Keratinocyte (primary cell): Measurements from ENCODE around the gene LSP1. TPM values are rescaled to one million over a fixed set of nuclear protein-coding genes. Genes with fewer than 3 reads are reported as not detected.

Source experiments
- DNase-seq: peaks from one replicate; pipeline ENCODE4 v3.0.0-alpha.2; 2011; ENCODE audit warnings: low read depth, missing footprints, low spot score
- FAIRE-seq: peaks from 2 replicates; lab custom pipeline; 2011; peaks lifted over from hg19 to GRCh38; lab: Jason Lieb, UNC
- H2AFZ ChIP-seq: 2 replicates; pipeline ENCODE4 v1.6.0; 2012; ENCODE audit warnings: low read length, control low read depth, inconsistent platforms; ENCODE audit not compliant: control insufficient read depth
- H3K27ac ChIP-seq: 2 replicates; pipeline ENCODE4 v1.5.1; 2011; ENCODE audit warnings: low read length; ENCODE audit not compliant: control insufficient read depth, insufficient read depth
- H3K27me3 ChIP-seq: 3 replicates; pipeline ENCODE4 v1.6.0; 2011; ENCODE audit warnings: low read length; ENCODE audit not compliant: control insufficient read depth, insufficient read depth; ENCODE audit errors: extremely low read depth
- H3K36me3 ChIP-seq, 2 experiments: 2 replicates in 1 of 2; 3 replicates in 1 of 2; pipeline ENCODE4 v1.5.1; 2011; ENCODE audit warnings: low read length in 2 of 2, mild to moderate bottlenecking in 1 of 2; ENCODE audit not compliant: control insufficient read depth in 2 of 2, insufficient read depth in 2 of 2; ENCODE audit errors: extremely low read depth in 1 of 2
- H3K4me1 ChIP-seq: 3 replicates; pipeline ENCODE4 v1.5.1; 2011; ENCODE audit warnings: low read length; ENCODE audit not compliant: control insufficient read depth, insufficient read depth; ENCODE audit errors: extremely low read depth
- H3K4me2 ChIP-seq: 3 replicates; pipeline ENCODE4 v1.6.0; 2011; ENCODE audit warnings: low read depth, low read length; ENCODE audit not compliant: control insufficient read depth, insufficient read depth; ENCODE audit errors: extremely low read depth
- H3K4me3 ChIP-seq, 3 experiments: fragments of 200-600 bp in 1 of 3; sonication (generic) in 1 of 3; 2 replicates in 2 of 3; 3 replicates in 1 of 3; pipeline ENCODE4 v1.5.1; 2011 to 2016; ENCODE audit warnings: low read length in 3 of 3, mild to moderate bottlenecking in 3 of 3, control low read depth in 2 of 3, inconsistent platforms in 1 of 3, low read depth in 1 of 3, mixed read lengths in 1 of 3, mixed run types in 1 of 3, moderate library complexity in 1 of 3; ENCODE audit not compliant: control insufficient read depth in 2 of 3, insufficient read depth in 2 of 3; ENCODE audit errors: extremely low read depth in 1 of 3
- H3K79me2 ChIP-seq: 2 replicates; pipeline ENCODE4 v1.6.0; 2012; ENCODE audit warnings: low read length; ENCODE audit not compliant: control insufficient read depth, insufficient read depth
- H3K9ac ChIP-seq: 3 replicates; pipeline ENCODE4 v1.6.0; 2011; ENCODE audit warnings: low read length; ENCODE audit not compliant: control insufficient read depth, insufficient read depth; ENCODE audit errors: extremely low read depth
- H3K9me1 ChIP-seq: 3 replicates; pipeline ENCODE4 v1.6.0; 2011; ENCODE audit warnings: low read length; ENCODE audit not compliant: control insufficient read depth, insufficient read depth; ENCODE audit errors: extremely low read depth
- H3K9me3 ChIP-seq: 2 replicates; pipeline ENCODE4 v1.5.1; 2012; ENCODE audit warnings: low read depth, low read length; ENCODE audit not compliant: control insufficient read depth
- H4K20me1 ChIP-seq: 3 replicates; pipeline ENCODE4 v1.6.0; 2011; ENCODE audit warnings: low read length; ENCODE audit not compliant: control insufficient read depth, insufficient read depth; ENCODE audit errors: extremely low read depth
- CTCF ChIP-seq, 3 experiments: IDR thresholded peaks in 1 of 3; conservative IDR thresholded peaks in 1 of 3; optimal IDR thresholded peaks in 1 of 3; 2 replicates in 2 of 3; 3 replicates in 1 of 3; pipeline versions ENCODE3 to v1.5.1; 2011; ENCODE audit warnings: low read length in 3 of 3, mild to moderate bottlenecking in 3 of 3, moderate library complexity in 2 of 3, control low read depth in 1 of 3, inconsistent platforms in 1 of 3; ENCODE audit not compliant: insufficient read depth in 2 of 3; ENCODE audit errors: extremely low read depth in 1 of 3
- EZH2 ChIP-seq: IDR thresholded peaks from one replicate; pipeline ENCODE4 v1.6.1; 2012; ENCODE audit warnings: inconsistent platforms, mild to moderate bottlenecking, low read length, moderate library complexity
- dilution Hi-C: fragments of 300-500 bp; cut with MboI; formaldehyde crosslinking; loops from one replicate; pipeline ENCODE4 v1.7.0; 2020; ENCODE audit warnings: low sequenced_read_pairs; ENCODE audit not compliant: extremely low pct_ligation_motif_present
- polyA plus RNA-seq, 5 experiments: library from polyadenylated mRNA; depleted of rRNA in 3 of 5; stranded (reverse) in 3 of 5; stranded (forward) in 1 of 5; unstranded in 1 of 5; fragments of >200 nt; gene quantifications; 1 replicate in 1 of 5; 2 replicates in 3 of 5; 3 replicates in 1 of 5; pipeline versions ENCODE4 v1.2.1 to v1.2.3, GENCODE V29; 2011 to 2012; ENCODE audit warnings: missing spikeins in 2 of 5, low read depth in 1 of 5, low replicate concordance in 1 of 5

LSP1 gene
- polyA plus RNA-seq, 1 donor (not counting 4 experiments of a cell fraction or from before 2014, with no cell fraction given) = 0.94 TPM

- no peaks in the 10 kb centered on the region for H4K20me1 ChIP-seq
- no peaks in the 10 kb centered on the region for H3K9me1 ChIP-seq
- H3K27ac ChIP-seq = no peak overlapping the region
- no peak for DNase-seq
- no peak for TF ChIP-seq CTCF (optimal IDR thresholded peaks at IDR 0.05 in 1 of 3, IDR thresholded peaks at IDR 0.05 in 1 of 3, conservative IDR thresholded peaks at IDR 0.05 in 1 of 3; ENCODE audit: extremely low read depth in 1 of 3, insufficient read depth in 2 of 3, low read length in 3 of 3)
- TF ChIP-seq EZH2 = no peak
- H3K9ac ChIP-seq = no peak overlapping the region
- no peak overlapping the region for H3K4me3 ChIP-seq
- dilution Hi-C loops = no loop called here
- H3K9me3 ChIP-seq = no peaks in the 10 kb centered on the region
- H3K4me1 ChIP-seq = no peaks in the 10 kb centered on the region
- FAIRE-seq = no peak
- H3K36me3 ChIP-seq = no peaks in the 10 kb centered on the region
- H3K27me3 ChIP-seq = peaks cover 3% of the 10 kb centered on the region
- H3K4me2 ChIP-seq = no peak overlapping the region
- no peaks in the 10 kb centered on the region for H3K79me2 ChIP-seq
- no peak overlapping the region for H2AFZ ChIP-seq
These were observed 39.7 kb downstream of the LSP1 start for GRCh38 chr11:1892558-1892957.

- FAIRE-seq = no peak
- TF ChIP-seq CTCF (optimal IDR thresholded peaks at IDR 0.05 in 1 of 3, IDR thresholded peaks at IDR 0.05 in 1 of 3, conservative IDR thresholded peaks at IDR 0.05 in 1 of 3; ENCODE audit: extremely low read depth in 1 of 3, insufficient read depth in 2 of 3, low read length in 3 of 3) (no peak), EZH2 (no peak)
- no peak overlapping the region for H3K4me2 ChIP-seq
- H3K9ac ChIP-seq = no peak overlapping the region
- no peak overlapping the region for H3K4me3 ChIP-seq
- DNase-seq = no peak
- no peaks in the 10 kb centered on the region for H3K27me3 ChIP-seq
- dilution Hi-C loops = no loop called here
- no peaks in the 10 kb centered on the region for H3K9me3 ChIP-seq
- H3K79me2 ChIP-seq = no peaks in the 10 kb centered on the region
- no peaks in the 10 kb centered on the region for H3K36me3 ChIP-seq
- no peak overlapping the region for H2AFZ ChIP-seq
- H3K27ac ChIP-seq = no peak overlapping the region
- H3K4me1 ChIP-seq = no peaks in the 10 kb centered on the region
- H3K9me1 ChIP-seq = no peaks in the 10 kb centered on the region
- no peaks in the 10 kb centered on the region for H4K20me1 ChIP-seq
These were observed 40.9 kb downstream of the LSP1 start for GRCh38 chr11:1893581-1894359.
